ENCODE measurements around the gene NLRC5.
"Not testable (repeated sequence)": the region's sequence is repeated elsewhere in the genome, so short reads cannot be mapped to it uniquely, and the experiment has no call there.

The NLRC5 gene

GRCh38 chr16:56961386-56961785 lies 28.0 kb upstream of the NLRC5 start:
- DNase-seq, result no peak

GRCh38 chr16:56961851-56962281 lies 27.5 kb upstream of the NLRC5 start, which contains the start of gene CETP:
Gene CETP, plus strand, starts transcription at chr16:56961950. Its CDS starts 30 bp downstream, at chr16:56961980.
- no peak for DNase-seq

GRCh38 chr16:56964243-56965148 lies 24.9 kb upstream of the NLRC5 start:
- no peak for DNase-seq

- no peak for DNase-seq
These were observed 23.9 kb upstream of the NLRC5 start for GRCh38 chr16:56965149-56966092.

- no peak for DNase-seq
These were observed 23.3 kb upstream of the NLRC5 start for GRCh38 chr16:56966093-56966475.

- DNase-seq, result no peak
These were observed 21.6 kb upstream of the NLRC5 start for GRCh38 chr16:56967733-56968132.

- DNase-seq, result no peak
These were observed 19.6 kb upstream of the NLRC5 start for GRCh38 chr16:56969769-56970168.

- no peak for DNase-seq
These were observed 18.2 kb upstream of the NLRC5 start for GRCh38 chr16:56970934-56971767.

GRCh38 chr16:56971768-56972043 lies 17.7 kb upstream of the NLRC5 start:
- no peak for DNase-seq

GRCh38 chr16:56972403-56973293 lies 16.7 kb upstream of the NLRC5 start:
- no peak for DNase-seq

- DNase-seq, result no peak
These were observed 16.1 kb upstream of the NLRC5 start for GRCh38 chr16:56973294-56973689.

GRCh38 chr16:56973899-56974298 lies 15.5 kb upstream of the NLRC5 start:
- not testable (repeated sequence) for DNase-seq

GRCh38 chr16:56974549-56975300 lies 14.6 kb upstream of the NLRC5 start:
- no peak for DNase-seq

- no peak for DNase-seq
These were observed 13.6 kb upstream of the NLRC5 start for GRCh38 chr16:56975714-56976113.

- DNase-seq, result no peak
These were observed 12.1 kb upstream of the NLRC5 start for GRCh38 chr16:56977216-56977615.

- no peak for DNase-seq
These were observed 11.4 kb upstream of the NLRC5 start for GRCh38 chr16:56977823-56978430.

GRCh38 chr16:56980201-56980535 lies 9.2 kb upstream of the NLRC5 start:
- DNase-seq, result no peak

GRCh38 chr16:56980792-56981724 lies 8.3 kb upstream of the NLRC5 start:
- DNase-seq, result no peak

- DNase-seq, result no peak
These were observed 7.6 kb upstream of the NLRC5 start for GRCh38 chr16:56981729-56982271.

Measured in NCI-H345 (cell line).